Right lobe of liver (tissue), 6 donors: ENCODE measurements around the gene ADNP2. TPM values are rescaled to one million over a fixed set of nuclear protein-coding genes. Genes with fewer than 3 reads are reported as not detected.

Experiments used
- ATAC-seq, 4 donors: fragments of 200-7000 bp; cut with Tn5 transposase; one replicate each; pipeline ENCODE4 v1.9.1; 2020; ENCODE audit warnings: mild to moderate bottlenecking in 4 of 4, moderate library complexity in 4 of 4
- DNase-seq, 3 donors: peaks; one replicate each; pipeline ENCODE4 v3.0.0-alpha.2; 2020
- H3K27ac ChIP-seq, 3 donors: fragments of 200-600 bp; one replicate each; pipeline ENCODE4 v1.8.0; 2022
- H3K27me3 ChIP-seq, 2 donors: fragments of 200-600 bp; one replicate each; pipeline ENCODE4 v1.8.0; 2022
- H3K36me3 ChIP-seq, 4 donors: fragments of 200-600 bp; sonication (generic) in 1 of 4; one replicate each; pipeline versions ENCODE4 v1.5.1 to v1.8.0; 2017 to 2022; ENCODE audit warnings: control low read depth in 1 of 4
- H3K4me1 ChIP-seq, 4 donors: fragments of 200-600 bp; sonication (generic) in 1 of 4; one replicate each; pipeline versions ENCODE4 v1.5.1 to v1.8.0; 2017 to 2022; ENCODE audit warnings: control low read depth in 1 of 4
- H3K4me3 ChIP-seq, 3 donors: fragments of 200-600 bp; one replicate each; pipeline ENCODE4 v1.8.0; 2022
- H3K9me3 ChIP-seq, 4 donors: fragments of 200-600 bp; sonication (generic) in 1 of 4; one replicate each; pipeline versions ENCODE4 v1.5.1 to v1.8.0; 2017 to 2022; ENCODE audit warnings: control low read depth in 1 of 4
- POLR2A ChIP-seq: fragments of 450-650 bp; IDR thresholded peaks from one replicate; pipeline ENCODE4 v1.6.1; 2017; ENCODE audit warnings: antibody characterized with exemption, mild to moderate bottlenecking
- WGBS: methylation state at CpG from one replicate; pipeline ENCODE4 v1.1.6; 2018; ENCODE audit warnings: low coverage, low lambda C conversion rate; ENCODE audit not compliant: insufficient coverage; ENCODE audit errors: missing lambda C conversion rate; 5-methylcytosine and 5-hydroxymethylcytosine counted together
- intact Hi-C, 2 donors: fragments of 100-400 bp; cut with DNase I; formaldehyde crosslinking; loops; one replicate each; pipeline versions ENCODE4 v1.11.2 to v1.14.1; 2022
- total RNA-seq, 6 experiments: library from RNA; depleted of rRNA in 2 of 6; stranded (reverse); fragments of >200 nt in 2 of 6; fragmentation: NEBNext Ultra II Directional in 3 of 6; extraction: Animal tissue kit (Norgen Biotek cat#: 25700) in 3 of 6; gene quantifications; one replicate each; pipeline versions ENCODE4 v1.1.0 to v1.2.4, GENCODE V29; 2016 to 2023
- TF ChIP-seq, protein P1 (sequence below), 4 donors: fragments of 200-600 bp in 3 of 4; fragments of 450-650 bp in 1 of 4; IDR thresholded peaks; one replicate each; pipeline versions ENCODE4 v1.5.1 to v1.8.0; 2016 to 2022; ENCODE audit warnings: antibody characterized with exemption in 4 of 4, mild to moderate bottlenecking in 2 of 4
- donor health status: DM: no; HTN: yes; CAD: no.
- donor health status: DM: no; HTN: no; CAD: no.
- donor health status: DM: no; HTN: no; CAD: no.
- donor health status: DM: no; HTN: yes; CAD: no.
- donor health status: DM: no; HTN: yes; CAD: no.

The ADNP2 gene
- total RNA-seq, 6 experiments from 2014 or later: 4.4 to 9.9 (median 7.7) TPM

GRCh38 chr18:80103231-80103630 is 5.8 kb upstream of the ADNP2 start:
- no peak for TF ChIP-seq POLR2A
- TF ChIP-seq, protein P1, sequence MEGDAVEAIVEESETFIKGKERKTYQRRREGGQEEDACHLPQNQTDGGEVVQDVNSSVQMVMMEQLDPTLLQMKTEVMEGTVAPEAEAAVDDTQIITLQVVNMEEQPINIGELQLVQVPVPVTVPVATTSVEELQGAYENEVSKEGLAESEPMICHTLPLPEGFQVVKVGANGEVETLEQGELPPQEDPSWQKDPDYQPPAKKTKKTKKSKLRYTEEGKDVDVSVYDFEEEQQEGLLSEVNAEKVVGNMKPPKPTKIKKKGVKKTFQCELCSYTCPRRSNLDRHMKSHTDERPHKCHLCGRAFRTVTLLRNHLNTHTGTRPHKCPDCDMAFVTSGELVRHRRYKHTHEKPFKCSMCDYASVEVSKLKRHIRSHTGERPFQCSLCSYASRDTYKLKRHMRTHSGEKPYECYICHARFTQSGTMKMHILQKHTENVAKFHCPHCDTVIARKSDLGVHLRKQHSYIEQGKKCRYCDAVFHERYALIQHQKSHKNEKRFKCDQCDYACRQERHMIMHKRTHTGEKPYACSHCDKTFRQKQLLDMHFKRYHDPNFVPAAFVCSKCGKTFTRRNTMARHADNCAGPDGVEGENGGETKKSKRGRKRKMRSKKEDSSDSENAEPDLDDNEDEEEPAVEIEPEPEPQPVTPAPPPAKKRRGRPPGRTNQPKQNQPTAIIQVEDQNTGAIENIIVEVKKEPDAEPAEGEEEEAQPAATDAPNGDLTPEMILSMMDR (IDR thresholded peaks at IDR 0.05): no peak
- Histone ChIP-seq H3K27ac (no peak overlapping the region), H3K4me3 (no peak overlapping the region), H3K27me3 (no peaks in the 10 kb centered on the region), H3K4me1 (no peaks in the 10 kb centered on the region), H3K36me3 (no peaks in the 10 kb centered on the region), H3K9me3 (no peaks in the 10 kb centered on the region)
- intact Hi-C loops: no loop called here
- ATAC-seq (no peak), DNase-seq (no peak)
- 77% methylated on average over 4 of the region's 6 CpGs for WGBS

- H3K27ac ChIP-seq: no peak overlapping the region
- no peak for ATAC-seq
- DNase-seq: no peak
- 41% methylated on average over 5 of the region's 7 CpGs for WGBS
- H3K4me3 ChIP-seq: no peak overlapping the region
- TF ChIP-seq, protein P1 (IDR thresholded peaks at IDR 0.05): no peak
- no peak for TF ChIP-seq POLR2A
- H3K4me1 ChIP-seq: no peaks in the 10 kb centered on the region
- H3K27me3 ChIP-seq: no peaks in the 10 kb centered on the region
- no peaks in the 10 kb centered on the region for H3K9me3 ChIP-seq
- H3K36me3 ChIP-seq: no peaks in the 10 kb centered on the region
- intact Hi-C loops: no loop called here
Observed at GRCh38 chr18:80104364-80104779, 4.7 kb upstream of the ADNP2 start.

DNA sequence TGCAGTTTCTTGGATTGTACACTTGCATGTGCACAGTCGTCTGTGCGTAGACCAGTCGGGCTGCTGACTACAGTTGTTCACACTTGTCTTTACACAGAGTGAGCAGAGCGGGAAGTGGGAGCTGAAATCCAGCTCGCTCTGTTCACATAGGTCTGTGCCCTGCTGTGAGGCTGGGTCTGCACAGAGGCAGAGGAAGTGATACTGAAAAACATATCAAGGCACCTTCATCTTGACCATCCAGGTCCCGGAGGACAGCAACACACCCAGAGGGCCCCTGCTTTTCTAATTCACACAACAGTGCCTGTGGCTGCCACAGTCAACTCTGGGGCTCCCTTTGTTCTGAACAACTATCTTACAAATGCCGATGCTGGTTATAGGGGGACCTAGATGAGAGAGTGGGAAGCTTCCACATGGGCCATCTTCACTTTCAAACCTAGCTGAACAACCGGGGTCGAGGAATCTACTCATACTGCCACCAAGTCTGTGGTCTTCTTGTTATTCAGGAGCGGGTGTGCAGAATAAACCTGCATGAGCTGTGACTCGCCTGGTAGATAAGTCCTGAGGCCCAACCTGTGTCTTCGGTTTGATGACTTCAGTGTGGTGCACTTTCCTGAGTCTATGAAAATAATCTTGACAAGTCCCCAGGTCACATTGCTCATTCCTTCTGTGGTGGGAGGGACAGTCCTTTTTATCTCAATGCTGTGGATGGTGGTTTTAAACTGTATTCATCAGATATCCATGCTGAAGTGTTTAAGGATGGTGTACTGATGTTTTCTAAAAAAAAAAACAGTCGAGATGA is 3.5 kb upstream of the ADNP2 start:
- whole genome bisulfite sequencing: 84% methylated on average over 8 of the region's 13 CpGs
- peaks cover 0 to 4% (median 0%) of the 10 kb centered on the region in 4 donors for H3K4me1 ChIP-seq
- H3K27ac ChIP-seq: no peak overlapping the region
- TF ChIP-seq, protein P1 (IDR thresholded peaks at IDR 0.05): no peak
- TF ChIP-seq POLR2A: no peak
- H3K27me3 ChIP-seq: no peaks in the 10 kb centered on the region
- DNase-seq: no peak
- H3K36me3 ChIP-seq: no peaks in the 10 kb centered on the region
- H3K9me3 ChIP-seq: no peaks in the 10 kb centered on the region
- intact Hi-C loops: no loop called here
- no peak for ATAC-seq
- H3K4me3 ChIP-seq: no peak overlapping the region

DNA sequence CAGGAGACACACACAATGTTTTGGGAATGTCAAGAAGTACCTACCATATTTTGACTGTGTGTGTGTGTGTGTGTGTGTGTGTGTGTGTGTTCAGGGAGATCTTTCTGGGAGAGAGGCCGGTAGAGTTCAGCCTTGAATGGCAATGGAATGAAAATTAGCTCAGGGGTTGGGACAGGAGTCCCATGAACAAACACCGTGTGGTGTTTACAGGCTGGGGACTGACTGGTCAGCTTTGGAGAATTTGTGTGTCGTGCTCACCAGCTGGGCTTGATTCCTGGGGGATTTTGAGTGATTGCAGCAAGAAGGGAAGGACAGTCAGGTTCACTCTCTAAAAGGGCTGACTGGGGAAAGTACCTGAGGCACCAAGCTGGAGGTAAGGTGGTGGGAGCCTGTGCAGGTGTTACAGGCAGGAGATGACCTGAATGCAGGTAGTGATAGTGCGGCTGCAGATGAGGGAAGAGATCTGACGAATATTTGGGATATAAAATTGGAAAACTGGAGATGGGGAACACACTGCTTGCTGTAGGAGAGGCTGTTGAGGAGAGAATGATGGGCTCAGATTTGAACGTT is 2.5 kb upstream of the ADNP2 start:
- WGBS: 51% methylated on average over 6 of the region's 6 CpGs
- TF ChIP-seq, protein P1 (IDR thresholded peaks at IDR 0.05): no peak
- TF ChIP-seq POLR2A: no peak
- no peak overlapping the region for H3K27ac ChIP-seq
- no peaks in the 10 kb centered on the region for H3K9me3 ChIP-seq
- no peaks in the 10 kb centered on the region for H3K36me3 ChIP-seq
- intact Hi-C loops: no loop called here
- H3K27me3 ChIP-seq: no peaks in the 10 kb centered on the region
- DNase-seq (no peak), ATAC-seq (no peak)
- no peak overlapping the region for H3K4me3 ChIP-seq
- peaks cover 0 to 4% (median 0%) of the 10 kb centered on the region in 4 donors for H3K4me1 ChIP-seq
